Activated naive CD8-positive, alpha-beta T cell (primary cell): Measurements from ENCODE around the gene VPREB3.
A peak's percentile ranks its signal among the peaks of the same experiment; 100 is the strongest.

ENCODE experiments used
- H3K27ac Mint-ChIP-seq: one replicate; pipeline ENCODE4 v1.8.0; 2021; ENCODE audit warnings: mixed read lengths
- H3K27me3 Mint-ChIP-seq: one replicate; pipeline ENCODE4 v1.8.0; 2021; ENCODE audit warnings: mixed read lengths
- H3K36me3 Mint-ChIP-seq: one replicate; pipeline ENCODE4 v1.8.0; 2021; ENCODE audit warnings: mixed read lengths
- H3K4me1 Mint-ChIP-seq: one replicate; pipeline ENCODE4 v1.8.0; 2021; ENCODE audit warnings: low read depth, mixed read lengths
- H3K4me3 Mint-ChIP-seq: one replicate; pipeline ENCODE4 v1.8.0; 2021; ENCODE audit warnings: mild to moderate bottlenecking, mixed read lengths
- H3K9me3 Mint-ChIP-seq: one replicate; pipeline ENCODE4 v1.8.0; 2021; ENCODE audit warnings: low read depth, mixed read lengths

Gene VPREB3

GRCh38 chr22:23786752-23787599, 32.8 kb upstream of the VPREB3 start, which contains the start of gene SMARCB1:
Gene SMARCB1, plus strand, starts transcription at chr22:23786966. Its CDS starts 204 bp downstream, at chr22:23787170.
- Mint-ChIP-seq H3K4me1 (peaks cover 45% of the 10 kb centered on the region), H3K27ac (peak within 1 kb of the TSS; percentile 93), H3K9me3 (no peaks in the 10 kb centered on the region), H3K36me3 (no peaks in the 10 kb centered on the region), H3K4me3 (peak within 1 kb of the TSS; percentile 93), H3K27me3 (no peaks in the 10 kb centered on the region)

- peak overlapping the region; percentile 93 for H3K27ac Mint-ChIP-seq
- H3K9me3 Mint-ChIP-seq: no peaks in the 10 kb centered on the region
- peaks cover 41% of the 10 kb centered on the region for H3K4me1 Mint-ChIP-seq
- H3K27me3 Mint-ChIP-seq: no peaks in the 10 kb centered on the region
- H3K36me3 Mint-ChIP-seq: no peaks in the 10 kb centered on the region
- H3K4me3 Mint-ChIP-seq: peak overlapping the region; percentile 88
These were observed 32.1 kb upstream of the VPREB3 start for GRCh38 chr22:23786261-23786710.

GRCh38 chr22:23784215-23784732, 30.0 kb upstream of the VPREB3 start:
- peak overlapping the region; percentile 22 for H3K27ac Mint-ChIP-seq
- H3K36me3 Mint-ChIP-seq: no peaks in the 10 kb centered on the region
- H3K9me3 Mint-ChIP-seq: no peaks in the 10 kb centered on the region
- peaks cover 33% of the 10 kb centered on the region for H3K4me1 Mint-ChIP-seq
- H3K27me3 Mint-ChIP-seq: no peaks in the 10 kb centered on the region
- H3K4me3 Mint-ChIP-seq: no peak overlapping the region

GRCh38 chr22:23783265-23784150, 29.3 kb upstream of the VPREB3 start:
- Mint-ChIP-seq H3K4me3 (no peak overlapping the region), H3K4me1 (peaks cover 30% of the 10 kb centered on the region), H3K27me3 (no peaks in the 10 kb centered on the region), H3K27ac (no peak overlapping the region), H3K36me3 (no peaks in the 10 kb centered on the region), H3K9me3 (no peaks in the 10 kb centered on the region)

- H3K9me3 Mint-ChIP-seq: no peaks in the 10 kb centered on the region
- no peak overlapping the region for H3K4me3 Mint-ChIP-seq
- peaks cover 23% of the 10 kb centered on the region for H3K4me1 Mint-ChIP-seq
- no peaks in the 10 kb centered on the region for H3K36me3 Mint-ChIP-seq
- H3K27ac Mint-ChIP-seq: no peak overlapping the region
- H3K27me3 Mint-ChIP-seq: no peaks in the 10 kb centered on the region
These were observed 28.5 kb upstream of the VPREB3 start for GRCh38 chr22:23782703-23783102.

GRCh38 chr22:23782252-23782651, 28.0 kb upstream of the VPREB3 start:
- H3K36me3 Mint-ChIP-seq: no peaks in the 10 kb centered on the region
- H3K27me3 Mint-ChIP-seq: no peaks in the 10 kb centered on the region
- H3K27ac Mint-ChIP-seq: no peak overlapping the region
- H3K4me1 Mint-ChIP-seq: peaks cover 20% of the 10 kb centered on the region
- H3K9me3 Mint-ChIP-seq: no peaks in the 10 kb centered on the region
- no peak overlapping the region for H3K4me3 Mint-ChIP-seq

GRCh38 chr22:23781511-23782183, 27.4 kb upstream of the VPREB3 start:
- H3K9me3 Mint-ChIP-seq: no peaks in the 10 kb centered on the region
- H3K27ac Mint-ChIP-seq: no peak overlapping the region
- no peaks in the 10 kb centered on the region for H3K27me3 Mint-ChIP-seq

GRCh38 chr22:23781065-23781464, 26.8 kb upstream of the VPREB3 start:
- H3K27me3 Mint-ChIP-seq: no peaks in the 10 kb centered on the region
- no peak overlapping the region for H3K27ac Mint-ChIP-seq
- no peaks in the 10 kb centered on the region for H3K9me3 Mint-ChIP-seq
- H3K4me1 Mint-ChIP-seq: peaks cover 13% of the 10 kb centered on the region
- no peak overlapping the region for H3K4me3 Mint-ChIP-seq
- no peaks in the 10 kb centered on the region for H3K36me3 Mint-ChIP-seq

More at GRCh38 chr22:23781511-23782183, 27.4 kb upstream of the VPREB3 start:
- Mint-ChIP-seq H3K4me1 (peaks cover 19% of the 10 kb centered on the region), H3K36me3 (no peaks in the 10 kb centered on the region), H3K4me3 (no peak overlapping the region)

- peaks cover 10% of the 10 kb centered on the region for H3K4me1 Mint-ChIP-seq
- H3K27me3 Mint-ChIP-seq: no peaks in the 10 kb centered on the region
- H3K9me3 Mint-ChIP-seq: no peaks in the 10 kb centered on the region
- H3K27ac Mint-ChIP-seq: no peak overlapping the region
- H3K4me3 Mint-ChIP-seq: no peak overlapping the region
- no peaks in the 10 kb centered on the region for H3K36me3 Mint-ChIP-seq
These were observed 26.0 kb upstream of the VPREB3 start for GRCh38 chr22:23780146-23780748.

GRCh38 chr22:23779731-23780130, 25.5 kb upstream of the VPREB3 start:
- H3K4me1 Mint-ChIP-seq: peaks cover 10% of the 10 kb centered on the region
- no peaks in the 10 kb centered on the region for H3K36me3 Mint-ChIP-seq
- H3K27me3 Mint-ChIP-seq: no peaks in the 10 kb centered on the region
- H3K4me3 Mint-ChIP-seq: no peak overlapping the region
- no peaks in the 10 kb centered on the region for H3K9me3 Mint-ChIP-seq
- no peak overlapping the region for H3K27ac Mint-ChIP-seq

GRCh38 chr22:23779083-23779482, 24.9 kb upstream of the VPREB3 start:
- no peak overlapping the region for H3K4me3 Mint-ChIP-seq
- no peaks in the 10 kb centered on the region for H3K9me3 Mint-ChIP-seq
- H3K27ac Mint-ChIP-seq: no peak overlapping the region
- H3K4me1 Mint-ChIP-seq: peaks cover 4% of the 10 kb centered on the region
- H3K27me3 Mint-ChIP-seq: no peaks in the 10 kb centered on the region
- no peaks in the 10 kb centered on the region for H3K36me3 Mint-ChIP-seq

GRCh38 chr22:23778577-23778900, 24.3 kb upstream of the VPREB3 start:
- no peaks in the 10 kb centered on the region for H3K27me3 Mint-ChIP-seq
- H3K36me3 Mint-ChIP-seq: no peaks in the 10 kb centered on the region
- peaks cover 1% of the 10 kb centered on the region for H3K4me1 Mint-ChIP-seq
- no peak overlapping the region for H3K4me3 Mint-ChIP-seq
- H3K9me3 Mint-ChIP-seq: no peaks in the 10 kb centered on the region
- H3K27ac Mint-ChIP-seq: no peak overlapping the region

GRCh38 chr22:23777776-23778576, 23.8 kb upstream of the VPREB3 start:
- Mint-ChIP-seq H3K4me3 (no peak overlapping the region), H3K36me3 (no peaks in the 10 kb centered on the region), H3K27me3 (no peaks in the 10 kb centered on the region), H3K9me3 (no peaks in the 10 kb centered on the region), H3K27ac (no peak overlapping the region), H3K4me1 (peaks cover 5% of the 10 kb centered on the region)
